ENCODE measurements around the gene CNTNAP2.

The CNTNAP2 gene

GRCh38 chr7:148173369-148173768 is 2056.8 kb downstream of the CNTNAP2 start:
- H3K4me3 ChIP-seq (ENCODE audit: control insufficient read depth, low read depth, low read length), result no peak overlapping the region
- TF ChIP-seq CTCF (conservative IDR thresholded peaks at IDR 0.05; ENCODE audit: control insufficient read depth, insufficient read depth, low read depth, low read length), result no peak
- no peak for DNase-seq (ENCODE audit: low read depth)

DNA sequence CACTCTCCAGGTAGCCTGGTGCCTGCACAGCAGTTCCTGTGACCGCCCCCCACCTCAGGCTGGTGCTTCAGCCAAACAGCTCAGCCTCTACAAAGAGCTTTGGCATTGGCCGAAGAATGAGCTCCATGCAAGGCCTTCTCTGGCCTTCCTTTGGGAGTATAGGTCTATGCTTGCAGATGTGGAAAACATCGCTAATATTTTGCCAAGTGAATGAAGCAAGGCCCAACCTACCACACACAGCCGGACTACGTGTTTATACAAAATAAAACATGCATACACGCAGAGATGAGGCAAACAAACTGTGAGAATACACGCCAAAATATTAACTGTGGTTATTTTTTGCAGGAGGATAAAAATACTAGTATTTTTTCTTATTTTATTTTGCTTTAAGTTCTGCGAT is 2057.8 kb downstream of the CNTNAP2 start:
- no peak overlapping the region for H3K4me3 ChIP-seq (ENCODE audit: control insufficient read depth, low read depth, low read length)
- TF ChIP-seq CTCF (conservative IDR thresholded peaks at IDR 0.05; ENCODE audit: control insufficient read depth, insufficient read depth, low read depth, low read length), result no peak
- no peak for DNase-seq (ENCODE audit: low read depth)

DNA sequence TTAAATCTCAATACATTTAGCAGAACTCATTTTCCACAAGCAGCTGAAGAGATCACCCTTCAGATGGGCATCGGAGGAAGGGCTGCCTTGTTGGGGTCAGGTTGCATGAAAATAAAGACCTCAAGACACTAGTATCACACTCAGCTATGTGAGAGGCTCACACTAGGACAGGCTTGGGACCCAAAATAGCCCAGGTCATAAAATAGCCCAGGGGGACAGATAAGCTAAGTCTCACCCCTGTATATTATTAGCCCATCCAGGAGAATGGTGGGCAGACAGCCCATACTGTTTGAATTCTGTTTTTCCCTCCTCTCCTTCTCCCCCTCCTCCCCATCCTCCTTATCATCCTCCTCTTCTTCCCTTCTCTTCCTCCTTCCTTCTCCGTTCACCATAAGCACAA is 2058.9 kb downstream of the CNTNAP2 start:
- no peak for TF ChIP-seq CTCF (conservative IDR thresholded peaks at IDR 0.05; ENCODE audit: control insufficient read depth, insufficient read depth, low read depth, low read length)
- no peak overlapping the region for H3K4me3 ChIP-seq (ENCODE audit: control insufficient read depth, low read depth, low read length)
- no peak for DNase-seq (ENCODE audit: low read depth)

DNA sequence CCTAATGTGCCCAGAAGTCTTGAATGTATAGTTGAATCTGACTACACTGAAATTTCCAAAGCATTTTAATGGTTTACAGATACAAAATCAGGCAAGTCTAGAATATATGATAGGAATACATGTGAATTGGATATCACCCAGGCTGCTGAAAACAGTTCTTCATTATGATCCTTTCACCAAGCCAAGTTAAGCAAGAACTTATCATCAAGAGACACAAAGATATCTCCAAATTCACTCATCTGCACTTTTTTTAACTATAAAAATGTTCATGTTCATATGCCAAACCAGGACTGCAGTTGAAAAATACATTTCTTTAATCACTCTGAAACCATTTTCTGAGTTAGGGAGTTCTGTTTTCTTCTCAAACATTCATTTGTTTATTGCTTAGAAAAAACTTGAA is 2061.4 kb downstream of the CNTNAP2 start:
- no peak overlapping the region for H3K4me3 ChIP-seq (ENCODE audit: control insufficient read depth, low read depth, low read length)
- TF ChIP-seq CTCF (conservative IDR thresholded peaks at IDR 0.05; ENCODE audit: control insufficient read depth, insufficient read depth, low read depth, low read length), result no peak
- DNase-seq (ENCODE audit: low read depth), result no peak

- H3K4me3 ChIP-seq (ENCODE audit: control insufficient read depth, low read depth, low read length), result no peak overlapping the region
- TF ChIP-seq CTCF (conservative IDR thresholded peaks at IDR 0.05; ENCODE audit: control insufficient read depth, insufficient read depth, low read depth, low read length), result no peak
- DNase-seq (ENCODE audit: low read depth), result no peak
Observed at GRCh38 chr7:148180075-148180474, 2063.5 kb downstream of the CNTNAP2 start.

DNA sequence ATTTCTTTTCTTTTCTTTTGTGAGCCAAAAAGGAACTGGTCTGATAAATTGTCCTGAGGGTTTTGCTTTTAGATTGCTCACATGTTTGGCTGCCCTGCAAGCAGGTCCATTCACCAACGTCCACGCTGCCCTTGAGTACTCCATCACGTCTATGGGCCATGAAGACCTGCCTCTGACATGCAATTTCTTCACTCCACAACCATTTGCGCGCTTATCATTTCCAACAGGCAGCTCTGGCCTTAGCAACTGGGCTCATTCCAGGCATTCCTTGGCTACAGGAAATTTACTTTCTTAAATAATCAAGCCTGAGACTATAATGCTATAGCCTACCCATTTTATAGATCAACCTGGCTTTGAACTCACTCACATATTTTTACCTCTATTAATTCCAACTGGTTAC is 2065.7 kb downstream of the CNTNAP2 start:
- TF ChIP-seq CTCF (conservative IDR thresholded peaks at IDR 0.05; ENCODE audit: control insufficient read depth, insufficient read depth, low read depth, low read length), result no peak
- DNase-seq (ENCODE audit: low read depth), result no peak
- no peak overlapping the region for H3K4me3 ChIP-seq (ENCODE audit: control insufficient read depth, low read depth, low read length)

GRCh38 chr7:148185041-148185440 is 2068.4 kb downstream of the CNTNAP2 start:
- no peak overlapping the region for H3K4me3 ChIP-seq (ENCODE audit: control insufficient read depth, low read depth, low read length)
- peak; percentile 0 for DNase-seq (ENCODE audit: low read depth)
- TF ChIP-seq CTCF (conservative IDR thresholded peaks at IDR 0.05; ENCODE audit: control insufficient read depth, insufficient read depth, low read depth, low read length), result no peak

Data from fibroblast of mammary gland (primary cell).